PC-9 (cell line): ENCODE results near the gene ADARB2. TPM values are rescaled to one million over a fixed set of nuclear protein-coding genes. Genes with fewer than 3 reads are reported as not detected.

Source experiments
- BruUV-seq: library from RNA; stranded (reverse); fragments of 400-500 nt; replicated peaks from 2 replicates; lab custom pipeline; 2021; lab: Mats Ljungman, UMichigan
- CTCF ChIA-PET: fragments of 300-600 bp; sonication (Branson Sonifier 250); formaldehyde crosslinking; loops from one replicate; lab custom pipeline; 2022; ENCODE audit warnings: antibody characterized with exemption; lab: Charles Lee
- POLR2A ChIA-PET: fragments of 300-600 bp; sonication (Branson Sonifier 250); formaldehyde crosslinking; loops from one replicate; lab custom pipeline; 2022; ENCODE audit warnings: antibody characterized with exemption; ENCODE audit not compliant: unreplicated experiment; lab: Charles Lee
- DNase-seq, 2 experiments: peaks; one replicate each; pipeline versions ENCODE4 v3.0.0 to v3.0.0-alpha.2; 2015 to 2022; ENCODE audit warnings: mixed read lengths in 1 of 2
- H2AFZ ChIP-seq: fragments of 200-600 bp; sonication (generic); 2 replicates; pipeline ENCODE4 v1.8.1; 2017; ENCODE audit warnings: antibody characterized with exemption
- H3F3A ChIP-seq: fragments of 200-600 bp; sonication (generic); 2 replicates; pipeline ENCODE4 v1.8.1; 2017; ENCODE audit warnings: antibody characterized with exemption, mild to moderate bottlenecking, low read depth; ENCODE audit not compliant: insufficient read depth
- H3K27ac ChIP-seq: fragments of 200-600 bp; sonication (generic); 2 replicates; pipeline ENCODE4 v1.6.1; 2016; ENCODE audit warnings: mixed run types
- H3K27me3 ChIP-seq: fragments of 200-600 bp; sonication (generic); 2 replicates; pipeline ENCODE4 v1.6.1; 2016; ENCODE audit warnings: low read depth, mixed run types; ENCODE audit not compliant: insufficient read depth
- H3K36me3 ChIP-seq: fragments of 200-600 bp; sonication (generic); 2 replicates; pipeline ENCODE4 v1.6.1; 2016; ENCODE audit warnings: low read depth, mixed run types
- H3K4me1 ChIP-seq: fragments of 200-600 bp; sonication (generic); replicated peaks from 2 replicates; pipeline ENCODE4 v1.6.1; 2016; ENCODE audit warnings: mixed run types; ENCODE audit not compliant: insufficient read depth
- H3K4me2 ChIP-seq: fragments of 200-600 bp; sonication (generic); 2 replicates; pipeline ENCODE4 v1.6.1; 2017; ENCODE audit warnings: mixed run types
- H3K4me3 ChIP-seq: fragments of 200-600 bp; sonication (generic); 2 replicates; pipeline ENCODE4 v1.6.1; 2016; ENCODE audit warnings: mixed run types
- H3K79me2 ChIP-seq: fragments of 200-600 bp; sonication (generic); 2 replicates; pipeline ENCODE4 v1.6.1; 2017; ENCODE audit warnings: low read depth, mixed run types
- H3K9me2 ChIP-seq: fragments of 200-600 bp; sonication (generic); 2 replicates; pipeline ENCODE4 v1.8.1; 2017; ENCODE audit warnings: mild to moderate bottlenecking; ENCODE audit not compliant: insufficient read depth
- H3K9me3 ChIP-seq: fragments of 200-600 bp; sonication (generic); 2 replicates; pipeline ENCODE4 v1.8.1; 2016; ENCODE audit warnings: low read depth; ENCODE audit not compliant: insufficient read depth
- H4K20me1 ChIP-seq: fragments of 200-600 bp; sonication (generic); 2 replicates; pipeline ENCODE4 v1.8.1; 2017; ENCODE audit not compliant: insufficient read depth
- EZH2 ChIP-seq: fragments of 200-600 bp; sonication (generic); IDR thresholded peaks from 2 replicates; pipeline ENCODE4 v1.8.0; 2017; ENCODE audit warnings: antibody characterized with exemption, low read depth
- intact Hi-C: fragments of 100-400 bp; cut with micrococcal nuclease; formaldehyde crosslinking; loops from one replicate; pipeline ENCODE4 v1.10.0; 2022; ENCODE audit not compliant: unreplicated experiment
- total RNA-seq: library from RNA; stranded (reverse); gene quantifications from 2 replicates; pipeline ENCODE4 v1.2.3, GENCODE V29; 2021
- TF ChIP-seq, protein P1 (sequence below): fragments of 200-600 bp; sonication (generic); conservative IDR thresholded peaks from 2 replicates; pipeline ENCODE4 v1.6.1; 2017; ENCODE audit warnings: mixed run types, antibody characterized with exemption, mild to moderate bottlenecking, moderate library complexity

ADARB2 gene
- total RNA-seq, 1 experiment from 2014 or later, result not detected

DNA sequence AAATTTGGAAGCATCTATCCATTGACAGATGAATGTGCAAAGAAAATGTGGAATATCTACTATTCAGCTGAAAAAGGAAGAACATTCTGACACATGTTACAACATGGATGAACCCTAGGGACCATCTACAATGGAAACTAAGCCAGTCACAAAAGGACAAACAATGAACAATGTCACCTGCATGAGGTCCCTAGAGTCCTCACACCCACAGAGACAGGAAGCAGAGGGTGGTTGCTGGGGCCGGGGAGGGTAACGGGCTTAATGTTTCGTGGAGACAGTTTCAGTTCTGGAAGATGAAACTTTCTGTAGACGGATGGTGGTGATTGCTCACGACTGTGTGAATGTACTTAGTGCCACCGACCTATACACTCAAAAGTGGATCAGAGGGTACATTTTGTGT lies 282.9 kb downstream of the ADARB2 start:
- CTCF ChIA-PET, result no interaction called here
- H3K79me2 ChIP-seq, result no peaks in the 10 kb centered on the region

DNA sequence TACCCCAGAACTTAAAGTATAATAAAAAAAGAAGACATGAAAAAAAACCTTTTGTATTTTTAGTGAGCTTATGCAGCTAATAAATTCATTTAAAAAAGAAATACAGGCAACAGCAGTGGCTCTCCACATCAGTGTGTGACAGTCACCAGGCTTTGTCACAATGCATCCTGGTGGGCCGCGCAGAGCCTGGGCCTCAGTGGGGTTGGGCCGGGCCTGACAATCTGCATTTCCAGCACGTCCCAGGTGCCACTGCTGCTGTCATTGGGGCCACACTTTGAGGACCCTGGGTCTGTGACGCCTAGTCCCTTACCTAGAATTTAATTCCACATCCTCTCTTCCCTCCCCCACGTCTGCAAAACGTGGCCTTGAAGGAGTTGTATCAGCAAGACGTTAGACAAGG lies 284.5 kb downstream of the ADARB2 start:
- no peaks in the 10 kb centered on the region for H3K9me2 ChIP-seq
- CTCF ChIA-PET, result no interaction called here
- intact Hi-C loops, result no loop called here
- H3K79me2 ChIP-seq, result no peaks in the 10 kb centered on the region
- POLR2A ChIA-PET, result no interaction called here
- no TSS peak for BruUV-seq
- no peak overlapping the region for H3K4me2 ChIP-seq
- no peak overlapping the region for H3K27ac ChIP-seq
- no peaks in the 10 kb centered on the region for H4K20me1 ChIP-seq
- H3K9me3 ChIP-seq, result no peaks in the 10 kb centered on the region
- no peaks in the 10 kb centered on the region for H3K4me1 ChIP-seq
- no peak for DNase-seq
- no peak overlapping the region for H2AFZ ChIP-seq
- H3F3A ChIP-seq, result no peaks in the 10 kb centered on the region
- peaks cover 24% of the 10 kb centered on the region for H3K27me3 ChIP-seq
- no peaks in the 10 kb centered on the region for H3K36me3 ChIP-seq
- H3K4me3 ChIP-seq, result no peak overlapping the region
- TF ChIP-seq, protein P1, sequence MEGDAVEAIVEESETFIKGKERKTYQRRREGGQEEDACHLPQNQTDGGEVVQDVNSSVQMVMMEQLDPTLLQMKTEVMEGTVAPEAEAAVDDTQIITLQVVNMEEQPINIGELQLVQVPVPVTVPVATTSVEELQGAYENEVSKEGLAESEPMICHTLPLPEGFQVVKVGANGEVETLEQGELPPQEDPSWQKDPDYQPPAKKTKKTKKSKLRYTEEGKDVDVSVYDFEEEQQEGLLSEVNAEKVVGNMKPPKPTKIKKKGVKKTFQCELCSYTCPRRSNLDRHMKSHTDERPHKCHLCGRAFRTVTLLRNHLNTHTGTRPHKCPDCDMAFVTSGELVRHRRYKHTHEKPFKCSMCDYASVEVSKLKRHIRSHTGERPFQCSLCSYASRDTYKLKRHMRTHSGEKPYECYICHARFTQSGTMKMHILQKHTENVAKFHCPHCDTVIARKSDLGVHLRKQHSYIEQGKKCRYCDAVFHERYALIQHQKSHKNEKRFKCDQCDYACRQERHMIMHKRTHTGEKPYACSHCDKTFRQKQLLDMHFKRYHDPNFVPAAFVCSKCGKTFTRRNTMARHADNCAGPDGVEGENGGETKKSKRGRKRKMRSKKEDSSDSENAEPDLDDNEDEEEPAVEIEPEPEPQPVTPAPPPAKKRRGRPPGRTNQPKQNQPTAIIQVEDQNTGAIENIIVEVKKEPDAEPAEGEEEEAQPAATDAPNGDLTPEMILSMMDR, result no peak
- TF ChIP-seq EZH2, result no peak

More for the DNA sequence above, 282.9 kb downstream of the ADARB2 start:
- H3K27ac ChIP-seq, result no peak overlapping the region
- POLR2A ChIA-PET, result no interaction called here
- no peak for TF ChIP-seq EZH2
- TF ChIP-seq, protein P1, result no peak
- intact Hi-C loops, result no loop called here
- no peaks in the 10 kb centered on the region for H3K36me3 ChIP-seq
- DNase-seq, result no peak
- no peaks in the 10 kb centered on the region for H3F3A ChIP-seq
- no peaks in the 10 kb centered on the region for H3K4me1 ChIP-seq
- no peak overlapping the region for H3K4me3 ChIP-seq
- no TSS peak for BruUV-seq
- no peaks in the 10 kb centered on the region for H4K20me1 ChIP-seq
- no peak overlapping the region for H2AFZ ChIP-seq
- no peaks in the 10 kb centered on the region for H3K9me2 ChIP-seq
- peaks cover 25% of the 10 kb centered on the region for H3K27me3 ChIP-seq
- H3K4me2 ChIP-seq, result no peak overlapping the region
- no peaks in the 10 kb centered on the region for H3K9me3 ChIP-seq

DNA sequence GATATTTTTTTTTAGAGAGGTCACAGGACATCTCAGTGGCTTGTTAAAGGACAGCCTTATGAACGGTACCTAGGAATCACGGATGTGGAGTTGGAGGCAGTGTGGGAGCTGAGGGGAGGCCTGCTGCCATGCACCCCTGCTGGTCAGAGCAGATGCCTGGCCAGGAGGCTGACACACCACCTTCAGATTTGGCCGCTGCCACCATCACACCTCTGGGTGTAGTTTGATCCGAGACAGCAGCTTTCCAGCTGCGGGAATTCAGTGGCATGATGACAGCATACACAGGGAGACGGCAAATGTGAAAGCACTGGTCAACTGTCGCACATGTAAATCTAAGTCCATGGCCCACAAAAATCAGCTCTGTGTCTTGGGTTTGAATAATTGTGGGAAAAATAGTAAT lies 285.4 kb downstream of the ADARB2 start:
- Histone ChIP-seq H3K4me1 (no peaks in the 10 kb centered on the region), H3K4me2 (no peak overlapping the region), H3K9me2 (no peaks in the 10 kb centered on the region), H3K36me3 (no peaks in the 10 kb centered on the region), H3F3A (no peaks in the 10 kb centered on the region), H3K4me3 (no peak overlapping the region), H3K27me3 (peaks cover 21% of the 10 kb centered on the region), H2AFZ (no peak overlapping the region), H3K9me3 (no peaks in the 10 kb centered on the region), H4K20me1 (no peaks in the 10 kb centered on the region), H3K27ac (no peak overlapping the region), H3K79me2 (no peaks in the 10 kb centered on the region)
- POLR2A ChIA-PET, result no interaction called here
- TF ChIP-seq, protein P1, result no peak
- intact Hi-C loops, result no loop called here
- CTCF ChIA-PET, result no interaction called here
- BruUV-seq, result no TSS peak
- DNase-seq, result no peak
